Measurements from ENCODE around the gene AGFG1. TPM values are rescaled to one million over a fixed set of nuclear protein-coding genes. Genes with fewer than 3 reads are reported as not detected.

AGFG1 gene
- total and polyA plus RNA-seq, 2 experiments from 2014 or later = 34.0 to 39.0 TPM

DNA sequence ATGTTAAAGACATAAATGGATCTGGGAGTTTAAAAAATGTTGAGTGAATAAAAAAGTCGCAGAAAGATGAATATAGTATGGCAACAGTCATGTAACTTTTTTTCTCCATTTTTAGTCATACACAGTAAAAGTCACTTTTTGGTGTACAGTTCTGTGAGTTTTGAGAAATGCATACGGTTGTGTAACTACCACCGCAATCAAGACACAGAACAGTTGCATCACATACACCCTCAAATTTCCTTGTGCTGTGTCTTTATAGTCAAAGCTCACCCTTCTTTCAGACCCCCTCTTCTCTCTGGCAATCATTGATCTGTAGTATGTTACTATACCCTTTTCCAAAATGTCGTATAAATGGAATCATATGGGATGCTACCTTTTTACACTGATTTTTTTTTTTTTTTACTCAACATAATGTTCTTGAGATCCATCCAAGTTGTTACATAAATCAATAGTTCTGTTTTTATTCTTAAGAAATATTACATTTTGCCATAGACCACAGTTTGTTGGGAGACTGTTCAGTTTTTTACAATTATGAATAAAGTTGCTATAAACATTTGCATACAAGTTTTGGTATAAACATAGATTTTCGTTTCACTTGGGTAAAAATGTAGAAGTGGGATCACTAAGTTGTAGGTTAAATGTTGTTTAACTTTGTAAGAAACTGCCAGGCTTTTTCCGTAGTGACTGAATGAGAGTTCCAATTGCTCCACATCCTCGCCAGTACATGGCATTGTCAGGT lies 35.4 kb upstream of the AGFG1 start:
- no peaks in the 10 kb centered on the region for H3K36me3 ChIP-seq
- H3K9me3 ChIP-seq (ENCODE audit: low read depth) = no peaks in the 10 kb centered on the region
- no peaks in the 10 kb centered on the region for H3K4me1 ChIP-seq (ENCODE audit: low read depth)
- H3K4me3 ChIP-seq = no peak overlapping the region
- H3K27ac ChIP-seq = no peak overlapping the region
- DNase-seq (ENCODE audit: low read depth in 1 of 2, low spot score in 1 of 2) = peak in 1 of 2 donors; percentile 59
- no peaks in the 10 kb centered on the region for H3K27me3 ChIP-seq
- no peak for TF ChIP-seq CTCF (IDR thresholded peaks at IDR 0.05; ENCODE audit: low read depth, low read length)

- Histone ChIP-seq H3K9me3 (ENCODE audit: low read depth) (no peaks in the 10 kb centered on the region), H3K36me3 (no peaks in the 10 kb centered on the region), H3K27me3 (no peaks in the 10 kb centered on the region), H3K4me3 (no peak overlapping the region), H3K27ac (no peak overlapping the region), H3K4me1 (ENCODE audit: low read depth) (peaks cover 6% of the 10 kb centered on the region)
- TF ChIP-seq CTCF (IDR thresholded peaks at IDR 0.05; ENCODE audit: low read depth, low read length) = no peak
- DNase-seq (ENCODE audit: low read depth in 1 of 2, low spot score in 1 of 2) = no peak
Measured at GRCh38 chr2:227439214-227439613, 32.7 kb upstream of the AGFG1 start.

DNA sequence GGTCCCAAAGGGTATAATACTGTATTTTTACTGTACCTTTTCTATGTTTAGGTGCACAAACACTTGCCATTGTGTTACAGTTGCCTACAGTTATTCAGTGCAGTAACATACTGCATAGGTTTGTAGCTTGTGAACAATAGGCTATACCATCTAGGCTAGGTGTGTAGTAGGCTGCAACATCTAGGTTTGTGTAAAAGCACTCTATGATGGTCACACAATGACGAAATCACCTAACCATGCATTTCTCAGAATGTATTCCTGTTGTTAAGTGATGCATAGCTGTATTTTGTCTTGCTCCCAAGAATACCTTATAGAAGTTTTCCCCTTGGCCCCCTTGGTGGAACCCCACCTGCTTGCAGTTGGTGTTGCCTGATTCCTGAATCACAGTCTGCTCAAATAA lies 29.3 kb upstream of the AGFG1 start:
- H3K27me3 ChIP-seq = no peaks in the 10 kb centered on the region
- no peak overlapping the region for H3K4me3 ChIP-seq
- H3K36me3 ChIP-seq = no peaks in the 10 kb centered on the region
- DNase-seq (ENCODE audit: low read depth in 1 of 2, low spot score in 1 of 2) = no peak
- peaks cover 6% of the 10 kb centered on the region for H3K4me1 ChIP-seq (ENCODE audit: low read depth)
- H3K27ac ChIP-seq = no peak overlapping the region
- TF ChIP-seq CTCF (IDR thresholded peaks at IDR 0.05; ENCODE audit: low read depth, low read length) = no peak
- no peaks in the 10 kb centered on the region for H3K9me3 ChIP-seq (ENCODE audit: low read depth)

DNA sequence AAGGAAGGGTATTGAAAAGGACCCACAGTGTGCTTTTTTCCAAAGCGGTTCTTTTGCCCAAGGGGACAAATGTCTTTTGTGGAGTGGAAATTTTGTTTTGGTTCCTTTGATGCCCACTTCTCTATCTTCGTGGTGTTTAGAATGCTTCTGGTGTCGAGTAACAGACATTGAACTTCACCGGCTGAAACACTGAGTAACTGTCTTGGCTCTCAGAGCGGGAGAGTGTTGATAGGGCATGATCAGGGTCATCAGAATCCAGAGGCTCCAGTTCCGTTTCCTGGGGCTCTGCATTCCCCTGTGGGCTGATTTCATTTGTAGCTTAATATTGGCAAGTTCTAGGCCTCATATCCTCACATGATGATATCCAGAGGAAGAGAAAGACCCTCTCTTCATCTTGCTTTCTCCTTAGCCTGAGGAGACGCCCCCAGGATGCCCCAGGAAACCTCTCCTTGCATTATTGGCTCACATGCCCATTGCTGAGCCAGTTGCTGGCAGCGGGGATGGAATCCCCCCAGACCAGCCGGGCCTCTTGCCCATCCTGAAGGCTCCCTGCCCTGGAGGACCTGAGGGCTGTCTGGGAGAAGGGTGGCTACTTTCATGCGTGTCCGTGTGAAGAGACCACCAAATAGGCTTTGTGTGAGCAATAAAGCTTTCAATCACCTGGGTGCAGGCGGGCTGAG lies 27.9 kb upstream of the AGFG1 start:
- no peaks in the 10 kb centered on the region for H3K27me3 ChIP-seq
- H3K4me1 ChIP-seq (ENCODE audit: low read depth) = peaks cover 6% of the 10 kb centered on the region
- H3K36me3 ChIP-seq = no peaks in the 10 kb centered on the region
- no peak overlapping the region for H3K4me3 ChIP-seq
- peak in 1 of 2 donors; percentile 38 for DNase-seq (ENCODE audit: low read depth in 1 of 2, low spot score in 1 of 2)
- no peak overlapping the region for H3K27ac ChIP-seq
- TF ChIP-seq CTCF (IDR thresholded peaks at IDR 0.05; ENCODE audit: low read depth, low read length) = no peak
- no peaks in the 10 kb centered on the region for H3K9me3 ChIP-seq (ENCODE audit: low read depth)

GRCh38 chr2:227447606-227448005 lies 24.4 kb upstream of the AGFG1 start:
- no peak overlapping the region for H3K27ac ChIP-seq
- no peak for TF ChIP-seq CTCF (IDR thresholded peaks at IDR 0.05; ENCODE audit: low read depth, low read length)
- H3K27me3 ChIP-seq = no peaks in the 10 kb centered on the region
- H3K4me1 ChIP-seq (ENCODE audit: low read depth) = peaks cover 13% of the 10 kb centered on the region
- no peaks in the 10 kb centered on the region for H3K9me3 ChIP-seq (ENCODE audit: low read depth)
- no peak overlapping the region for H3K4me3 ChIP-seq
- no peak for DNase-seq (ENCODE audit: low read depth in 1 of 2, low spot score in 1 of 2)
- no peaks in the 10 kb centered on the region for H3K36me3 ChIP-seq
